ENCODE results near the gene ECE2.

Gene ECE2

DNA sequence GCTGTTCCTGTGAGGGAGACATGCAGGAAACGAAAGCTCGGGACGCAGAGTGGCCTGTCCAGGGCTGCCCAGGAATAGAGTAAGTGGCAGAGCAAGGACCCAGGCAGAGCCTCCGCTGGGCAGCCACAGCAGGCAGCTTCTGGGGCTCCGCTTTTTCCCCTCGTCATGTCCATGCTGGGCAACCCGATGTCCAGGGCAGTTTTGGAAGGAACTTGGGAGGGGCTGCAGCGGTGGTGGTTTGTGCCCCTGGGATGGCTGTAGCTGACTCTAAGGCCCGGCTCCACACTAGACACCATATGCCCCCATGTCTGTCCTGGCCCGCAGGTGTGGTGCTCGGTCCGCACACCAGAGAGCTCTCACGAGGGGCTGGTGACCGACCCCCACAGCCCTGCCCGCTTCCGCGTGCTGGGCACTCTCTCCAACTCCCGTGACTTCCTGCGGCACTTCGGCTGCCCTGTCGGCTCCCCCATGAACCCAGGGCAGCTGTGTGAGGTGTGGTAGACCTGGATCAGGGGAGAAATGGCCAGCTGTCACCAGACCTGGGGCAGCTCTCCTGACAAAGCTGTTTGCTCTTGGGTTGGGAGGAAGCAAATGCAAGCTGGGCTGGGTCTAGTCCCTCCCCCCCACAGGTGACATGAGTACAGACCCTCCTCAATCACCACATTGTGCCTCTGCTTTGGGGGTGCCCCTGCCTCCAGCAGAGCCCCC lies 16.1 kb downstream of the ECE2 start:
- no peaks in the 10 kb centered on the region for H3K36me3 ChIP-seq (ENCODE audit: insufficient read depth, low read length)
- no peak overlapping the region for H3K27ac ChIP-seq
- no peak overlapping the region for H3K9ac ChIP-seq (ENCODE audit: insufficient read length)
- no peak for TF ChIP-seq POLR2AphosphoS5 (IDR thresholded peaks at IDR 0.05; ENCODE audit: borderline replicate concordance, low read depth, low read length)
- no peak for TF ChIP-seq FOXP2 (optimal IDR thresholded peaks at IDR 0.05; ENCODE audit: control extremely low read depth, extremely low read length, insufficient read depth)
- no peak for TF ChIP-seq EZH2 (IDR thresholded peaks at IDR 0.05)
- H3K9me3 ChIP-seq (ENCODE audit: low read depth, low read length): no peaks in the 10 kb centered on the region
- no peak for DNase-seq (ENCODE audit: low read depth, low spot score)
- no peak overlapping the region for H3K4me3 ChIP-seq

DNA sequence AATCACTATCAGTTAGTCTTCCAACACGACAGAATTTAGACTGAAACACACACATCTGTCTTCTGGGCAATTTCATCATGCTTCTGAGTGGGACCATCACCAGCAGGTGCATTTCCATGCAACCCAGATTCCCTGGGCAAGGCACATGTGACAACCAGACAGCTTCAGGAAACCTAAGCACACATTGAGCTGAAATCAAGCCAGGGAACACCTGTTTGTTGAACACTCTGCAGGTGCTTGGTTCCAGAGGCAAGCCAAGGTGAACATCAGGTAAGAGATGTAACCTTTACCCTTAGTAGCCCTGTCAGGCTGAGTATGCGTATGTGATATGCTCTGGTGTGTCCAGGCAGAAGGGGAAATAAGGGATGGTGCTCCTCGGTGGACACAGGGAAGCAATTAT lies 19.9 kb downstream of the ECE2 start:
- H3K36me3 ChIP-seq (ENCODE audit: insufficient read depth, low read length): peaks cover 10% of the 10 kb centered on the region
- no peak overlapping the region for H3K4me3 ChIP-seq
- H3K9me3 ChIP-seq (ENCODE audit: low read depth, low read length): no peaks in the 10 kb centered on the region
- no peak overlapping the region for H3K9ac ChIP-seq (ENCODE audit: insufficient read length)
- H3K27ac ChIP-seq: no peak overlapping the region
- TF ChIP-seq FOXP2 (optimal IDR thresholded peaks at IDR 0.05; ENCODE audit: control extremely low read depth, extremely low read length, insufficient read depth) (no peak), POLR2AphosphoS5 (IDR thresholded peaks at IDR 0.05; ENCODE audit: borderline replicate concordance, low read depth, low read length) (no peak), EZH2 (IDR thresholded peaks at IDR 0.05) (no peak)
- no peak for DNase-seq (ENCODE audit: low read depth, low spot score)

DNA sequence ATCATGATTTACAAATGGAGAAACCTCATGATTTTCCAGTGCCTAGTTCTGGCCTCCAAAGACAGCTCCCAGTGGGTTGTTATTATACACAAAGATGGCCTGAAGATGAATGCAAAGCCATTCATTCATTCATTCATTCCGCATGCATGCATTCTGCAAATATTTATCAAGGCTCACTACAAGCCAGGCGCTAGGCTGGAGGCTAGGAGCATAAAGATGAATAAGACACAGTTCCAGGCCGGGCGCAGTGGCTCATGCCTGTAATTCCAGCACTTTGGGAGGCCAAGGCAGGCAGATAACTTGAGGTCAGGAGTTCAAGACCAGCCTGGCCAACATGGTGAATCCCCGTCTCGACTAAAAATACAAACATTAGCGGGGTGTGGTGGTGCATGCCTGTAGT lies 20.8 kb downstream of the ECE2 start:
- TF ChIP-seq POLR2AphosphoS5 (IDR thresholded peaks at IDR 0.05; ENCODE audit: borderline replicate concordance, low read depth, low read length): no peak
- no peak for TF ChIP-seq EZH2 (IDR thresholded peaks at IDR 0.05)
- no peak for TF ChIP-seq FOXP2 (optimal IDR thresholded peaks at IDR 0.05; ENCODE audit: control extremely low read depth, extremely low read length, insufficient read depth)

DNA sequence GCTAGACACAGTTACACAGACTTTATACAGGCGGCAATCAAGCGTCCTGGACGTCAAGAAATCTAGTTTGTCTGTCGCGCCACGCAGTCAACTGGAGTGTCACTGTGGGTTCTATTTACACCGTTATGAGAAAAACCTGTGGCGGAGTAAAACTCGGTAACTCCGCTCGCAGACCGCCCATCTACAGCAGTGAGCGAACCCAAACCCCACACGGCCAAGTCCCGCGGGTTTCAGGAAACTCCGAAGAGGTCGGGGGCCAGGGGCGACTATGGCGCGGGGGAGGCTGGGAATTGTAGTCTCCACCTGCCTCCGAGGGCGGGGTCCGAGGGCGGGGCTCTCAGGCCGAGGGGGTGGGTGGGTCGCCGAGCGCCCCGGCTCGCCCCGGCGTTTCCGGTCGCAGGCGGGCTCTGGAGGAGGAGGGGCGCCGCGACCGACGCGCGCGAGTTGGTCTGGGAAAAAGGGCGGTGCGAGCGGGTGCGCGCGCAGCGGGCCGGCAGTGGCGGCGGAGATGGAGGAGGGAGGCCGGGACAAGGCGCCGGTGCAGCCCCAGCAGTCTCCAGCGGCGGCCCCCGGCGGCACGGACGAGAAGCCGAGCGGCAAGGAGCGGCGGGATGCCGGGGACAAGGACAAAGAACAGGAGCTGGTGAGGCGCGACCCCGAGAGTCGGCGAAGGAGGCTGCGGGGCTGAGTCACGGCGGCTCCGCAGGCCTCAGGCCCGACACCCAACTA lies 23.1 kb downstream of the ECE2 start, which contains the start of gene PSMD2:
PSMD2 (plus strand) TSS at position 483 of the 729 bp plus-strand sequence; CDS start at position 509, 26 bp downstream.
- Histone ChIP-seq H3K27ac (peak within 1 kb of the TSS; percentile 29; the same call in 1 of the 2 replicates), H3K4me3 (peak within 1 kb of the TSS; percentile 84), H3K36me3 (ENCODE audit: insufficient read depth, low read length) (peaks cover 41% of the 10 kb centered on the region), H3K9ac (ENCODE audit: insufficient read length) (peak within 1 kb of the TSS; percentile 91), H3K9me3 (ENCODE audit: low read depth, low read length) (no peaks in the 10 kb centered on the region)
- peak; percentile 76 for DNase-seq (ENCODE audit: low read depth, low spot score)
- TF ChIP-seq EZH2 (IDR thresholded peaks at IDR 0.05) (no peak), POLR2AphosphoS5 (IDR thresholded peaks at IDR 0.05; ENCODE audit: borderline replicate concordance, low read depth, low read length) (peak; percentile 91), FOXP2 (optimal IDR thresholded peaks at IDR 0.05; ENCODE audit: control extremely low read depth, extremely low read length, insufficient read depth) (peak; percentile 80)

More for the DNA sequence above, 20.8 kb downstream of the ECE2 start:
- Histone ChIP-seq H3K9ac (ENCODE audit: insufficient read length) (no peak overlapping the region), H3K9me3 (ENCODE audit: low read depth, low read length) (no peaks in the 10 kb centered on the region), H3K36me3 (ENCODE audit: insufficient read depth, low read length) (peaks cover 18% of the 10 kb centered on the region), H3K4me3 (no peak overlapping the region), H3K27ac (no peak overlapping the region)
- DNase-seq (ENCODE audit: low read depth, low spot score): no peak

DNA sequence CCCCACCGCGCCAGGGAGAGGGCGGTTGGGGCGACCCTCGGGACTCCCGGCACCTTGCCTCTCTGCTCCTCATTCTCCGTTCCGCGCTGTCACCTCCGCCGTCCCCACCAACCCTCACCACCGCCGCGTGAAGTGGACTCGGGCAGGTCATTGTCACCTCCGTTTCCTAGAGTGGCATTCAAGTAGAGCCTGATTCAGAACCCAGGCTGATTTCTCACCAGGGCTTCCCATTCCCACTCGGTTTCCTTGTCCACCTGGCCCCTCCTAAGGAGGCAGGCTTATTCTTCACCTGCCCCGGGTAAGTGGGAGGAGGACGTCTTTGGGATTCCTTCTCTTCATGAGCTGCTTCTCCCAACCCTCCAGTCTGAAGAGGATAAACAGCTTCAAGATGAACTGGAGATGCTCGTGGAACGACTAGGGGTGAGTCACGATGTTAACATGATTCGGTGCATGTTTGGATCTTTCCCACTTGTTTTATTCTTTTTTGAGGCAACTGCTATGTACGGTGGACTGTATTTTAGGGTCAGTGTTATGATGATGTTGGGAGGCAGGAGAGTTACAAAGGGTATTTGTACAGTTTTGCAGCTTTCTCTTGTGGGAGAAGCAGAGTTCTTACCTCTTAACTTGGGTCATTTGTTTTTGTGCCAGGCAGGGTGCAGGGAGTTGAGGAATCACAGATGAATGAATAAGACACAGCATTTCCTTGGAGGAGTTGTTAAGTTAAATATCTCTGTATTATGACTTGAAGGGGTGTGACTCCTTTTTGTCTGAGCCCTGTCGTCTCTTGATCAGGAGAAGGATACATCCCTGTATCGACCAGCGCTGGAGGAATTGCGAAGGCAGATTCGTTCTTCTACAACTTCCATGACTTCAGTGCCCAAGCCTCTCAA lies 23.9 kb downstream of the ECE2 start:
- H3K27ac ChIP-seq: peak overlapping the region; percentile 29; the same call in 1 of the 2 replicates
- no peaks in the 10 kb centered on the region for H3K9me3 ChIP-seq (ENCODE audit: low read depth, low read length)
- H3K4me3 ChIP-seq: peak overlapping the region; percentile 84
- DNase-seq (ENCODE audit: low read depth, low spot score): no peak
- peaks cover 50% of the 10 kb centered on the region for H3K36me3 ChIP-seq (ENCODE audit: insufficient read depth, low read length)
- H3K9ac ChIP-seq (ENCODE audit: insufficient read length): peak overlapping the region; percentile 91
- TF ChIP-seq FOXP2 (optimal IDR thresholded peaks at IDR 0.05; ENCODE audit: control extremely low read depth, extremely low read length, insufficient read depth) (no peak), POLR2AphosphoS5 (IDR thresholded peaks at IDR 0.05; ENCODE audit: borderline replicate concordance, low read depth, low read length) (no peak), EZH2 (IDR thresholded peaks at IDR 0.05) (no peak)

DNA sequence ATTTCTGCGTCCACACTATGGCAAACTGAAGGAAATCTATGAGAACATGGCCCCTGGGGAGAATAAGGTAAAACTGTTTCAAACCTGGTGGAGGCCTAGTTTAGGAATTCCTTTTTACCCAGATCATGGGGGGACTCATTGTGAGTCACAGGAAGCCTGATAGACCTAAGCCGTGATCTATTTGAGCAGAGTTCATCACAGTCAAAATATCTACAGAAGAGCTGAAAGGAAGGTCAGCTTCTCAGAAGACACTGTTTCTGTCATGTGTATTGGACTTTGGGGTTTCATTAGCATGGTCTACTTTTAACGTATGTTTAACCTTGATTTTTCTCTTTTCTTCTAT lies 24.5 kb downstream of the ECE2 start:
- H3K4me3 ChIP-seq: peak overlapping the region; percentile 84
- no peaks in the 10 kb centered on the region for H3K9me3 ChIP-seq (ENCODE audit: low read depth, low read length)
- DNase-seq (ENCODE audit: low read depth, low spot score): no peak
- peak overlapping the region; percentile 91 for H3K9ac ChIP-seq (ENCODE audit: insufficient read length)
- H3K36me3 ChIP-seq (ENCODE audit: insufficient read depth, low read length): peaks cover 56% of the 10 kb centered on the region
- H3K27ac ChIP-seq: no peak overlapping the region
- TF ChIP-seq EZH2 (IDR thresholded peaks at IDR 0.05) (no peak), POLR2AphosphoS5 (IDR thresholded peaks at IDR 0.05; ENCODE audit: borderline replicate concordance, low read depth, low read length) (no peak), FOXP2 (optimal IDR thresholded peaks at IDR 0.05; ENCODE audit: control extremely low read depth, extremely low read length, insufficient read depth) (no peak)

DNA sequence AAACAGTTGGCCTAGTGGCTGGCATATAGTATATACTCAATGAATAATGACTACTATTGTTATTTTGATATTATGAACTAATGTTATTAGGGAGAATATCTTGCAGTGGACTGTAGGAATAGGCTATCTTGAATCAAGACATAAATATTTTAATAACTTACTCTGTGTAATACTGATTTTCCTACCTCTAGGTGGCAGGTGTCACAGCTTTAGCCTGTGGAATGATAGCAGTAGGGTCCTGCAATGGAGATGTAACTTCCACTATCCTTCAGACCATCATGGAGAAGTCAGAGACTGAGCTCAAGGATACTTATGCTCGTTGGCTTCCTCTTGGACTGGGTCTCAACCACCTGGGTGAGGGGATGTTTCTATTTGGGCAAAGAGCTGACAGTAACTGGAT lies 29.8 kb downstream of the ECE2 start:
- no peak overlapping the region for H3K27ac ChIP-seq
- H3K4me3 ChIP-seq: no peak overlapping the region
- TF ChIP-seq POLR2AphosphoS5 (IDR thresholded peaks at IDR 0.05; ENCODE audit: borderline replicate concordance, low read depth, low read length) (no peak), EZH2 (IDR thresholded peaks at IDR 0.05) (no peak), FOXP2 (optimal IDR thresholded peaks at IDR 0.05; ENCODE audit: control extremely low read depth, extremely low read length, insufficient read depth) (no peak)
- H3K36me3 ChIP-seq (ENCODE audit: insufficient read depth, low read length): peaks cover 91% of the 10 kb centered on the region
- H3K9ac ChIP-seq (ENCODE audit: insufficient read length): no peak overlapping the region
- no peak for DNase-seq (ENCODE audit: low read depth, low spot score)
- H3K9me3 ChIP-seq (ENCODE audit: low read depth, low read length): no peaks in the 10 kb centered on the region

All from SK-N-MC (cell line).